Measurements from ENCODE around the gene PTPRR.

DNA sequence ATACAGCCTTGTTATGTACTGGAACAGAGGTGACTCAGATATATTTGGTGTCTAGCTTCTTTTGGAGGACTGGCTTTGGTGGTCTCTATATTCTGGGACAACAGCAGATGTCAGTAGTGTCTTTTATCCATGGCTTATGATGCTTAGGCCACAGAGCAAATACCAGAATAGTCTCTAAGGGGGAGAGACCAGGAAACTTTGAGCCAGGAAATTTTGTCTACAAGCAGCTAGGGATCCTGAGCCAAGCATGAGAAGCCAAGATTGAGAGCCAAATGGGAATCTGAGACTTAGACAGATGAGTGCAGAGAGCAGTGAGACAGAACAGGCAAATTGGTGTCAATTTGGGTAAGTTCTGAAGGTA, 28.4 kb upstream of the PTPRR start:
- no peak for TF ChIP-seq POLR2A (IDR thresholded peaks at IDR 0.05)
- TF ChIP-seq, protein P1, sequence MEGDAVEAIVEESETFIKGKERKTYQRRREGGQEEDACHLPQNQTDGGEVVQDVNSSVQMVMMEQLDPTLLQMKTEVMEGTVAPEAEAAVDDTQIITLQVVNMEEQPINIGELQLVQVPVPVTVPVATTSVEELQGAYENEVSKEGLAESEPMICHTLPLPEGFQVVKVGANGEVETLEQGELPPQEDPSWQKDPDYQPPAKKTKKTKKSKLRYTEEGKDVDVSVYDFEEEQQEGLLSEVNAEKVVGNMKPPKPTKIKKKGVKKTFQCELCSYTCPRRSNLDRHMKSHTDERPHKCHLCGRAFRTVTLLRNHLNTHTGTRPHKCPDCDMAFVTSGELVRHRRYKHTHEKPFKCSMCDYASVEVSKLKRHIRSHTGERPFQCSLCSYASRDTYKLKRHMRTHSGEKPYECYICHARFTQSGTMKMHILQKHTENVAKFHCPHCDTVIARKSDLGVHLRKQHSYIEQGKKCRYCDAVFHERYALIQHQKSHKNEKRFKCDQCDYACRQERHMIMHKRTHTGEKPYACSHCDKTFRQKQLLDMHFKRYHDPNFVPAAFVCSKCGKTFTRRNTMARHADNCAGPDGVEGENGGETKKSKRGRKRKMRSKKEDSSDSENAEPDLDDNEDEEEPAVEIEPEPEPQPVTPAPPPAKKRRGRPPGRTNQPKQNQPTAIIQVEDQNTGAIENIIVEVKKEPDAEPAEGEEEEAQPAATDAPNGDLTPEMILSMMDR (IDR thresholded peaks at IDR 0.05 in 8 of 11, conservative IDR thresholded peaks at IDR 0.05 in 3 of 11) = no peak
